HG03575 (cell line): ENCODE measurements around the gene LHX5.
"Not testable (repeated sequence)": the region's sequence is repeated elsewhere in the genome, so short reads cannot be mapped to it uniquely, and the experiment has no call there.

ENCODE experiments used
- ATAC-seq: cut with Tn5 transposase; IDR thresholded peaks from one replicate; pipeline ENCODE4 v1.9.1; 2021; ENCODE audit not compliant: unreplicated experiment, insufficient number of reproducible peaks, low FRiP score; ENCODE audit errors: extremely low read depth

LHX5 gene

GRCh38 chr12:113471619-113472171 is at the start of gene LHX5:
Gene LHX5, minus strand, starts transcription at chr12:113471871. Its CDS starts 373 bp downstream, at chr12:113471498.
- ATAC-seq: no peak

- ATAC-seq: no peak
These were observed 48.0 kb upstream of the LHX5 start for GRCh38 chr12:113519464-113520307.

- no peak for ATAC-seq
These were observed 43.6 kb upstream of the LHX5 start for GRCh38 chr12:113515082-113515856.

GRCh38 chr12:113514602-113515001 is 42.9 kb upstream of the LHX5 start:
- ATAC-seq: no peak

GRCh38 chr12:113512568-113512967 is 40.9 kb upstream of the LHX5 start:
- ATAC-seq: no peak

- ATAC-seq: no peak
These were observed 35.2 kb upstream of the LHX5 start for GRCh38 chr12:113506867-113507266.

GRCh38 chr12:113505941-113506340 is 34.3 kb upstream of the LHX5 start:
- ATAC-seq: no peak

GRCh38 chr12:113504917-113505316 is 33.2 kb upstream of the LHX5 start:
- no peak for ATAC-seq

- ATAC-seq: no peak
These were observed 29.2 kb upstream of the LHX5 start for GRCh38 chr12:113500782-113501311.

GRCh38 chr12:113500306-113500675 is 28.6 kb upstream of the LHX5 start:
- ATAC-seq: no peak

- ATAC-seq: no peak
These were observed 26.8 kb upstream of the LHX5 start for GRCh38 chr12:113498490-113498889.

GRCh38 chr12:113497693-113498092 is 26.0 kb upstream of the LHX5 start:
- ATAC-seq: no peak

- ATAC-seq: not testable (repeated sequence)
These were observed 24.3 kb upstream of the LHX5 start for GRCh38 chr12:113495941-113496340.

- no peak for ATAC-seq
These were observed 16.7 kb upstream of the LHX5 start for GRCh38 chr12:113488322-113488721.

- no peak for ATAC-seq
These were observed 15.1 kb upstream of the LHX5 start for GRCh38 chr12:113486722-113487121.

GRCh38 chr12:113485330-113485729 is 13.7 kb upstream of the LHX5 start:
- ATAC-seq: no peak

GRCh38 chr12:113482334-113482733 is 10.7 kb upstream of the LHX5 start:
- ATAC-seq: no peak

GRCh38 chr12:113480336-113480971 is 8.8 kb upstream of the LHX5 start:
- ATAC-seq: no peak

- ATAC-seq: no peak
These were observed 8.1 kb upstream of the LHX5 start for GRCh38 chr12:113479590-113480335.
